Left ventricle myocardium inferior (tissue), 1 donor: ENCODE measurements around the gene LSM7. TPM values are rescaled to one million over a fixed set of nuclear protein-coding genes. Genes with fewer than 3 reads are reported as not detected.
A peak's percentile ranks its signal among the peaks of the same experiment; 100 is the strongest.

Source experiments
- DNase-seq: peaks from one replicate; pipeline ENCODE4 v3.0.0-alpha.2; 2020
- H3K27ac ChIP-seq: fragments of 200-600 bp; replicated peaks from 2 replicates; pipeline ENCODE4 v1.8.0; 2021
- H3K27me3 ChIP-seq: fragments of 200-600 bp; 2 replicates; pipeline ENCODE4 v1.8.0; 2021; ENCODE audit warnings: low read depth
- H3K36me3 ChIP-seq: fragments of 200-600 bp; 2 replicates; pipeline ENCODE4 v1.8.0; 2021
- H3K4me1 ChIP-seq: fragments of 200-600 bp; 2 replicates; pipeline ENCODE4 v1.8.0; 2021
- H3K4me3 ChIP-seq: fragments of 200-600 bp; 2 replicates; pipeline ENCODE4 v1.8.0; 2021; ENCODE audit warnings: mild to moderate bottlenecking, moderate library complexity
- H3K9me3 ChIP-seq: fragments of 200-600 bp; replicated peaks from 2 replicates; pipeline ENCODE4 v1.8.0; 2021
- CTCF ChIP-seq: fragments of 200-600 bp; IDR thresholded peaks from 2 replicates; pipeline ENCODE4 v1.8.0; 2021; ENCODE audit warnings: antibody characterized with exemption, mild to moderate bottlenecking, borderline replicate concordance
- intact Hi-C: fragments of 100-400 bp; cut with micrococcal nuclease; formaldehyde crosslinking; loops from one replicate; pipeline ENCODE4 v1.11.0; 2022
- total RNA-seq: library from RNA; stranded (reverse); fragmentation: NEBNext Ultra II Directional; extraction: Animal tissue kit (Norgen Biotek cat#: 25700); gene quantifications from one replicate; pipeline ENCODE4 v1.2.1, GENCODE V29; 2021
- donor health status: DM: no; HTN: yes; CAD: no; lungs with severe emphysema.

Gene LSM7
- total RNA-seq, 1 donor from 2014 or later, result 41.1 TPM

- Histone ChIP-seq H3K4me1 (peaks cover 7% of the 10 kb centered on the region), H3K36me3 (no peaks in the 10 kb centered on the region), H3K27me3 (peaks cover 86% of the 10 kb centered on the region), H3K27ac (no peak overlapping the region), H3K9me3 (no peaks in the 10 kb centered on the region), H3K4me3 (peak overlapping the region; percentile 11)
- no peak for DNase-seq
- intact Hi-C loops, result no loop called here
- no peak for TF ChIP-seq CTCF
These were observed 20.8 kb downstream of the LSM7 start for GRCh38 chr19:2307518-2308012.

- Histone ChIP-seq H3K4me3 (no peak overlapping the region), H3K9me3 (no peaks in the 10 kb centered on the region), H3K36me3 (no peaks in the 10 kb centered on the region), H3K27ac (no peak overlapping the region), H3K4me1 (peaks cover 13% of the 10 kb centered on the region), H3K27me3 (peaks cover 86% of the 10 kb centered on the region)
- DNase-seq, result no peak
- intact Hi-C loops, result no loop called here
- no peak for TF ChIP-seq CTCF
These were observed 21.4 kb downstream of the LSM7 start for GRCh38 chr19:2306971-2307370.

- no peak overlapping the region for H3K4me3 ChIP-seq
- no peaks in the 10 kb centered on the region for H3K36me3 ChIP-seq
- H3K9me3 ChIP-seq, result no peaks in the 10 kb centered on the region
- TF ChIP-seq CTCF, result no peak
- H3K27ac ChIP-seq, result no peak overlapping the region
- no peak for DNase-seq
- H3K4me1 ChIP-seq, result peaks cover 14% of the 10 kb centered on the region
- peaks cover 86% of the 10 kb centered on the region for H3K27me3 ChIP-seq
- intact Hi-C loops, result no loop called here
These were observed 22.0 kb downstream of the LSM7 start for GRCh38 chr19:2306281-2306806.

- TF ChIP-seq CTCF, result no peak
- Histone ChIP-seq H3K4me1 (peaks cover 14% of the 10 kb centered on the region), H3K4me3 (no peak overlapping the region), H3K9me3 (no peaks in the 10 kb centered on the region), H3K36me3 (no peaks in the 10 kb centered on the region), H3K27me3 (peaks cover 86% of the 10 kb centered on the region), H3K27ac (no peak overlapping the region)
- DNase-seq, result no peak
- intact Hi-C loops, result no loop called here
These were observed 22.7 kb downstream of the LSM7 start for GRCh38 chr19:2305452-2306280.

- DNase-seq, result no peak
- no peak for TF ChIP-seq CTCF
- H3K9me3 ChIP-seq, result no peaks in the 10 kb centered on the region
- no peak overlapping the region for H3K27ac ChIP-seq
- intact Hi-C loops, result no loop called here
- peaks cover 14% of the 10 kb centered on the region for H3K4me1 ChIP-seq
- no peaks in the 10 kb centered on the region for H3K36me3 ChIP-seq
- no peak overlapping the region for H3K4me3 ChIP-seq
- H3K27me3 ChIP-seq, result peaks cover 71% of the 10 kb centered on the region
These were observed 25.1 kb downstream of the LSM7 start for GRCh38 chr19:2303211-2303798.
